Dermis blood vessel endothelial cell (primary cell): ENCODE results near the gene CACNA2D4. TPM values are rescaled to one million over a fixed set of nuclear protein-coding genes. Genes with fewer than 3 reads are reported as not detected.

Source experiments
- DNase-seq: peaks from one replicate; pipeline ENCODE4 v3.0.0; 2010
- total RNA-seq: library from RNA; depleted of rRNA; stranded (reverse); fragments of >200 nt; gene quantifications from 2 replicates; pipeline ENCODE4 v1.2.3, GENCODE V29; 2014

Gene CACNA2D4
- total RNA-seq, 1 donor from 2014 or later = 0.17 TPM

GRCh38 chr12:1885599-1886245 lies 32.7 kb downstream of the CACNA2D4 start:
- DNase-seq = no peak

- no peak for DNase-seq
Measured at GRCh38 chr12:1885082-1885596, 33.3 kb downstream of the CACNA2D4 start.

DNA sequence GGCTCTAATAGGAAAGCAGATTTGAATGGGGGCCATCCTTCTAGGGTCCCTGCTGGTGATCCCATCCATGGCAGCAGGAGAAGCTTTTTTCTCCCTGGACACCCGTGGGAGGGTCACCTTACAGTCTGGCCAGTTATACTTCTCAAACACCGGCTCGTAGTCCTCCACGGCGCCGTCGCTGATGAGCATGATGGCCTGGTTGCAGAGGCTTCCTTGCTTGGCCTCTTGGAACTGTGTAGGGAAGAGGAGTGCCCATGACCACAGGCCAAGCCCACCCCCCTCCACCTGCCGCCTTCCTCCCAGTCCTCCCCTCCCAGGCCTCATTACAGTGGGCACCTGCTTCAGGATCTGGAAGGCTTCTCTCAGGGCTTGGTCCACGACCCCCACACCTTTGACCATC lies 33.8 kb downstream of the CACNA2D4 start:
- DNase-seq = no peak

- no peak for DNase-seq
Measured at GRCh38 chr12:1883513-1883912, 34.9 kb downstream of the CACNA2D4 start.

GRCh38 chr12:1882850-1883470 lies 35.5 kb downstream of the CACNA2D4 start:
- no peak for DNase-seq

DNA sequence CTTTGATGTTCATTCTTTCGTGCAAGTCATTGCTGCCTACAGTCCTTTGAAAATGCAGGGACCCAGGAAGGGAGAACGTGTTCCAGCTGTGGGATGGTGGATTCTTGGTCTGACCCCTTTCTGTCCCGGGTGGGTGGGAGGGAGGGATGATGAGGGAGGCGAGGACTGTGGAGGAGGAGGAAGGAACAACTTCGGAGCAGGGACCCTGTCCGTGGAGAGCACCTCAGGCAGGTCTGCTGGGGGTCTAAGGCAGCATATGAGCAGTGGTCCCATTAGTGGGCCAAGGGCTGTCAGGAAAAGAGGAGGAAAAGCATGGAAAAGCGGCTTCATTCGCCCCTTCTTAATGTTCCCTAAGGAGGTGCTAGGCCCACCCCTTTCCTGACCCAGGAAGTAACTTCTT lies 36.0 kb downstream of the CACNA2D4 start:
- DNase-seq = no peak

DNA sequence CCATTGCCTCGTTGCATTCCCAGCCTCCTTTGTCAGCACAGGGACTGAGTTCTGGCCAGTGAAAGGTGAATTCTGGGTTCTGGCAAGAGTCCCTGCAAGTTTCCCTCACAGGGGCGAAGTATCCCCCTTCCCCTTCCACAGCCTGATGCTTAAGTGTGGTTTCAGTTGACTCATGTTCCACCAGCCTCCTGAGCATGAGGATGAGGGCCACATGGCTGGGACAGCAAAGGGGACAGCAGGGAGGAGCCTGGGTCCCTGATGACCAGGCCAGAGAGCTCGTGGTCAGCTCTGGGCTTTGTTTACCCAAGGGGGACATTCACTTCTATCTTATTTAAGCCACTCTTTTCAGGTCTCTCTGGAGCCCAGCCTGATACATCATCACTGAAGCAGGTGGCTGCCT lies 36.5 kb downstream of the CACNA2D4 start:
- DNase-seq = no peak

GRCh38 chr12:1881301-1881700 lies 37.2 kb downstream of the CACNA2D4 start:
- DNase-seq = no peak

- no peak for DNase-seq
Measured at GRCh38 chr12:1880876-1881275, 37.6 kb downstream of the CACNA2D4 start.

DNA sequence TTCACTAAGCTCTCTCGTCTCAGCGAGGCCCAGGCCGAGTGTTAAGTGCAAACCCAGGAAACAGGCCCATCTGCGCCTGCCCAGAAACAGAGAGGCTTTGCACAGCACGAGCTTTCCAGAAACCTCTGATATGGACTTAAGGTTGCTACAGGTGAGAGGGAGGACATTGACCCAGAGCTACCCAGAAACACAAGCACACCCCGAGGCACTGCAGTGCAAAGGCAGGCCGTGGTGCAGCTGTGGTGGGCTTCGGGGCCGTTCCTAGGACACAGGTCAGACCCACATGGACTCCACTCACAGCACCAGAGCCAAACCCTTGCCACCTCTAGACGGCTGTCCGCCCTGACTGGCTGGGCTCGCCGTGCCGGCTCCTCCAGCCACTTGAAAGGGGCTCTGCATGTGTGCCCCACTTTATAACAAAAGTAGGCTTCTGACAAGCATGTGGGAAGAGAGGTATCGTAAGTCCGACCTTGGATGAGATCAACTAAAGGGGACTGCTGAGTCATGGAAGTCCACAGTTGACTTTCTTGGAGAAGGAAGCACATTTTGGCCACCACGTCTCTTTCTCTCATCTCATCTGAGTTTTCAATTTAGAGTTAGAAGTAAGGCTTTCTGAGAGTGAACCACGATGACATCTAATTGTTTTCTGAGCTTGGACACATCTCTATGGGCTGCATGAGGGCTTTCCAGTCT lies 38.2 kb downstream of the CACNA2D4 start:
- no peak for DNase-seq

- no peak for DNase-seq
Measured at GRCh38 chr12:1879633-1880032, 38.8 kb downstream of the CACNA2D4 start.

DNA sequence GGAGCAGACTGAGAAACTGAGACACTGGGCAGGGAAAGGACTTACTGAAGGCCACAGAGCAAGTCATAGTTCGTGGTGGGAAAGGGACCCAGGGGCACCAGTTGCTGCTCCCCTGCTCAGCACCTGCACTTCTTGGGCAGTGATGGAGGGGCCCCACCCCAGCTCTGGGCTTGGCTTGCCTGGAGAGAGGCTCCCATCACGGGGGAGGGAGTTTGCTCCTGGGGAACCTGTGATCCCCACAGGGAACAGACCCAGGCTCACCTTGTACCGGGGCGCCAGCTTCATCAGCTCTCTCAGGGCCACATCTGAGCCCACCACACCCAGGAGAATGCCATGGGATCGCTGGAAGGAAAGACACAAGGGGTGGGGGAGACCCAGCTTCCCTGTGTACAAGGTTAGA lies 39.8 kb downstream of the CACNA2D4 start:
- DNase-seq = no peak

DNA sequence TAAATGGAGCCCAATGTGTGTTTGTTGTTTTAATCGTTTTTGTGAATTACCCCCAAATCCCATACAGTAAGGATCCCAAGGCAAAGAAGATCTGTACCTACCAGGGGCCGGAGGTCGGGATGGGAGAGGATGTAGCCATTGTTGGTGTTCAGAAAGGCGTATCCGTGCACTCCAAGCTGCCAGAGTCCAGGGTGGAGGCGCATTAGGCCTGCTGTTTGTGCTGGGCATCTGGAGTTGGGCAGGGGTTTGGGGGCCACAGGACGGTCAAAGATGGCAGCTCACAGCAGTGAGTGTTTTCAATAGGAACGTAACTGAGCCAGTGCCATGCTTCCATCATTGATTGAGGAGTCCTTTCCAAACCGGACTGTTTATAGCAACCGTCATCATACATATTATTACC lies 40.2 kb downstream of the CACNA2D4 start:
- DNase-seq = no peak

- no peak for DNase-seq
Measured at GRCh38 chr12:1877169-1877878, 41.1 kb downstream of the CACNA2D4 start.

- no peak for DNase-seq
Measured at GRCh38 chr12:1876086-1876485, 42.4 kb downstream of the CACNA2D4 start.

DNA sequence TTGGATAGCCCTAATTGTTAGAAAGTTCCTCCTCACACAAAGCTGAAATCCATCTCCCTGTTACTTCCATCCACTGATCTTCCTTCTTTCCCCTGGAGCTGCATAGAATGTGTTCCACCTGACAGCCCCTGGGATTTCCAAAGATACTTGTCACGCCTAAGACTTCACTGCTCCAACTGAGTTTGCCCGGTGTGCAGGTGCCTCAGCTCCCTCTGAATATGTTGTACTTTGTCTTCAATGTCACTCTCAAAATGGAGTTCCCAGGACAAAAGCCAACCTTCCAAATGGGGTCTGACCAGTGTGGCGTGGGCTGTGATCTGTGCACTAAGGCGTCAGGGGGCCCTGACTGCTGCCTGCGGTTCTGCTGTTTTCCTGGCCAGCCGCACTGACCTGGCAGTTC lies 42.8 kb downstream of the CACNA2D4 start:
- no peak for DNase-seq

- no peak for DNase-seq
Measured at GRCh38 chr12:1873531-1874510, 44.6 kb downstream of the CACNA2D4 start.

DNA sequence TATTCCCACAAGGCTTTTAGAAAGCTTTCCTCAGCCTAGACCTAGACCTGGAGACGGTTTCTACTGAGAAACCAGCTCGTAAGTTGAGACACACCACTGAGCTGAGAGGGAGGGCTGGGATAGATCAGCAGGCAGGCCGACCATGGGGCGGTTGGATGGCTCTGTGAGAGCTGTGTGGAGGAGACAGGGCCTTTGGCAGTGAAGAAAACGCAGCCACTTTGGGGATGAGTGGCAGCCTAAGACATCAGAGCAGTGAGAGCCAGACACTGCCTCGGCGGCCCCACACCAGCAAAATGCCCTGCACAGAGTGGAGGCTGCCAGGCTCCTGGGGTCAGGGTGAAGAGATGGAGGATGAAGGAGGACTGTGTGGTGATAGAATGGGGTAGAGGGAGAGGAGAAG lies 46.0 kb downstream of the CACNA2D4 start:
- DNase-seq = no peak

DNA sequence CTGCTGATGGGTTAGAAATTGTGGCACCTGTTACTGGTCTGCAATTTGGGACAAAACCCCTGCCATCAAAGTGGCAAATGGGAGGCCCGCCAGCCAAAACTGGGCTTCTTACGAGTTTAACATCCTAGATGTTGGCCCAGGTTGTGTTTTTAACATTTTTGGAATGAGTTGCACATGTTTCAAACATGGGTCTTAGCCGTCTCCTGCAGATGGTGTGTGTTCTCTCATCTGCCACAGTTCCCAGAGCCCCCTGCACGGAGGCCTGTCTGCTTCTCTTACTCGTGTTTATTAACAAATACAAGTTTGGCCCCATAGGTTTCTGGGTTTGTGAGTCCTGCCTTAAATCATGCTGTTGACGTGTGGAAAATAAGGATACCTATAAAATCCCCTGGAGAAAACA lies 46.5 kb downstream of the CACNA2D4 start:
- DNase-seq = no peak

DNA sequence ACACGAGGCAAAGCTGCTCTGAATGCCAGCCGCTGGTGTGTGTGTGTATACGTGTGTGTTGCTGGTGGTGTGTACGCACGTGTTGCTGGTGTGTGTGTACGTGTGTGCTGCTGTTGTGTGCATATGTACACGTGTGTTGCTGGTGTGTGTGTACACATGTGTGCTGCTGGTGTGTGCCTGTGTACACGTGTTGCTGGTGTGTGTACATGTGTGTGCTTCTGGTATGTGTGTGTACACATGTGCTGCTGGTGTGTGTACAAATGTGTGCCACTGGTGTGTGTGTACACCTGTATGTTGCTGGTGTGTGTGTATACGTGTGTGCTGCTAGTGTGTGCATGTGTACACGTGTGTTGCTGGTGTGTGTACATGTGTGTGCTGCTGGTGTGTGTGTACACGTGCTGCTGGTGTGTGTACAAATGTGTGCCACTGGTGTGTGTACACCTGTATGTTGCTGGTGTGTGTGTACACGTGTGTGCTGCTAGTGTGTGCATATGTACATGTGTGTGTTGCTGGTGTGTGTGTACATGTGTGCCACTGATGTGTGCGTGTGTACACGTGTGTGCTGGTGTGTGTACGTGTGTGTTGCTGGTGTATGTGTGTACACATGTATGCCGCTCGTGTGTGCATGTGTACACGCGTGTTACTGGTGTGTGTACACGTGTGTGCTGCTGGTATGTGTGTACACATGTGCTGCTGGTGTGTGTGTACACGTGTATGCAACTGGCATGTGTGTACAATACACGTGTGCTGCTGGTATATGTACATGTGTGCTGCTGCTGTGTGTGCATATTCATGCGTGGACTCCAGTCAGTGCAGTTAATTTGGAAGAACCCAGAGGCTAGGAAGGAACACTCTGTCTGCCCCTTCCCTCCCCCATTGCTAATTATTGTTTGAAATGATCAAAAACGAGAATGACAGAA lies 47.2 kb downstream of the CACNA2D4 start:
- no peak for DNase-seq

- no peak for DNase-seq
Measured at GRCh38 chr12:1870086-1870485, 48.4 kb downstream of the CACNA2D4 start.
